GM03348 (cell line): Measurements from ENCODE around the gene ZNF710.
"Not testable (repeated sequence)": the region's sequence is repeated elsewhere in the genome, so short reads cannot be mapped to it uniquely, and the experiment has no call there.

Experiments
- DNase-seq: peaks from one replicate; pipeline ENCODE4 v3.0.0; 2012; ENCODE audit warnings: low spot score

Gene ZNF710

GRCh38 chr15:90062462-90062932 is 61.4 kb downstream of the ZNF710 start:
- DNase-seq, result no peak

- DNase-seq, result no peak
These were observed 62.0 kb downstream of the ZNF710 start for GRCh38 chr15:90062973-90063769.

DNA sequence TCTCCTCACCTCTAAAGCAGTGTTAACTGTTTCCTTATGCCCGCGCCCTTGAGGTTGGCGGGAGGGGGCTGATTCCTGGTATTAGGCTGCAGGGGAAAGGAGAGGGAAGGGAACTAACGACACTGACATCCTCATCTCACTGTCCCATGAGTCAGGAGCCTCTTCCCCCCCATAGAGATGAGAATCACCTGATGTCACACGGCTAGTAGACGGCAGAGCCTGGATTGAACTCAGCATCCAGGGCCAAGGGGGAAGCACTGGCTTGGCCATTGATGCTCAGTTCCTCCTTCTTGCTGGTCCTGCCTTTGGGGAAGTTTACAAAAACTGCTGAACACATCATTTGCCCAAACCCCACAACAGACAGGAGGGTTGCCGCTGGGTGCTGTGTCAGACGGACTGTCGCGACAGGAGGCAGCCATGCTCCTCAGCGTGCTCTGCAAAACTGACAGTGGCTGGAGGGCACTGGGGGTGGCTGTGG is 62.7 kb downstream of the ZNF710 start:
- no peak for DNase-seq

DNA sequence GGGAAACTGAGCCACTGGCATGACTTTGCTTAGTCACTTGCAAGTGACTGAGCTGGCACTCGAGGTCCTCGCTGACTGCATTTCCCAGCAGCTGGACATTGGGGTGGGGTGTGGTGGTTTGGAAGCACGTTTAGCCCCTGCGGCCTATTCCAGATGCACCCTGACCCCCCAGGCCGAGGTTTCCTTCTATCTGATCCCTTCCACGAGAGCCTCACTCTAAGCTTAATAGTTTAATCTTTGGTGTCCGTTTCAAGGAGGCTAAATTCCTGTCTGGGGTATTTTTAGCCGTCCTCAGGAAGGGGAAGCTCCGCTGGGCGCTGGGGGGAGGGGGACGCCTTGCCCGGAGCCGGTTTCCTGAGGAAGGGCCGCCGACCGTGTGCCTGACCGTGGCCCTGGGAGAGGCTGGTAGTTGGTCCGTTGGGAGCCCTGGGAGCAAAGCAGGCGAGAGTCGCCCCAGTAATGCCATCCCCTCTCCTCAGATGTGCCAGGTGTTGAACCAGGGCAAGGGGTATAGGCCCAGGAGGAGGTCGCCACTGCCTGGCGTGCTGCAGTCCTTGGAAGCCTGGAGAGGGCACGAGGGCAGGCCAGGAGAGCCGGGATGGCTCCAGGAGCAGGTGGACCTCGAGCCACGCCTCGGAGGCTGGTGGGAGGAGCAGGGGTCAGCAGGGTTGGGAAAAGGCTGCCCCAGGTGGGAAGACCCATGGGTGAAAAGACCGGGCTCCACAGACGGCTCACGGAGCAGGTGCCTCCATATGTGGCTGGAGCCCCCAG is 64.0 kb downstream of the ZNF710 start:
- no peak for DNase-seq

- no peak for DNase-seq
These were observed 64.5 kb downstream of the ZNF710 start for GRCh38 chr15:90065682-90066049.

DNA sequence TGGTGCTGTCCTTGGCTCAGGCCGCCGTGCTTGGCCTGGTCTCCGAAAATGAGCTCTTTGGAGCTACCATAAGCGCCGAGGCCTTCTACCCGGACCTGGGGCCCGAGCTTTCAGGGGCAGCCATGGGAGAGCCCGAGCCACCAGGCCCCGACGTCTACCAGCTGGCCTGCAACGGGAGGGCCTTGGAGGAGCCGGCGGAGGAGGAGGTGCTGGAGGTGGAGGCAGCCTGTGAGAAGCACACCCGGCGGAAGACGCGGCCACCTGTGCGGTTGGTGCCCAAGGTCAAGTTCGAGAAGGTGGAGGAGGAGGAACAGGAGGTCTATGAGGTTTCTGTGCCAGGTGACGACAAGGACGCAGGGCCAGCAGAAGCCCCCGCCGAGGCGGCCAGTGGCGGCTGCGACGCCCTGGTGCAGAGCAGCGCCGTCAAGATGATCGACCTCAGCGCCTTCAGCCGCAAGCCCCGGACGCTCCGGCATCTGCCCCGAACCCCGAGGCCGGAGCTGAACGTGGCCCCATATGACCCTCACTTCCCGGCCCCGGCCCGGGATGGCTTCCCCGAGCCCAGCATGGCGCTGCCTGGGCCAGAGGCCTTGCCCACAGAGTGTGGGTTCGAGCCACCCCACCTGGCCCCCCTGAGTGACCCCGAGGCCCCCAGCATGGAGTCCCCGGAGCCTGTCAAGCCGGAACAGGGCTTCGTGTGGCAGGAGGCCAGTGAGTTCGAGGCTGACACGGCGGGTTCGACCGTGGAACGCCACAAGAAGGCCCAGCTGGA is 66.2 kb downstream of the ZNF710 start:
- DNase-seq, result no peak

DNA sequence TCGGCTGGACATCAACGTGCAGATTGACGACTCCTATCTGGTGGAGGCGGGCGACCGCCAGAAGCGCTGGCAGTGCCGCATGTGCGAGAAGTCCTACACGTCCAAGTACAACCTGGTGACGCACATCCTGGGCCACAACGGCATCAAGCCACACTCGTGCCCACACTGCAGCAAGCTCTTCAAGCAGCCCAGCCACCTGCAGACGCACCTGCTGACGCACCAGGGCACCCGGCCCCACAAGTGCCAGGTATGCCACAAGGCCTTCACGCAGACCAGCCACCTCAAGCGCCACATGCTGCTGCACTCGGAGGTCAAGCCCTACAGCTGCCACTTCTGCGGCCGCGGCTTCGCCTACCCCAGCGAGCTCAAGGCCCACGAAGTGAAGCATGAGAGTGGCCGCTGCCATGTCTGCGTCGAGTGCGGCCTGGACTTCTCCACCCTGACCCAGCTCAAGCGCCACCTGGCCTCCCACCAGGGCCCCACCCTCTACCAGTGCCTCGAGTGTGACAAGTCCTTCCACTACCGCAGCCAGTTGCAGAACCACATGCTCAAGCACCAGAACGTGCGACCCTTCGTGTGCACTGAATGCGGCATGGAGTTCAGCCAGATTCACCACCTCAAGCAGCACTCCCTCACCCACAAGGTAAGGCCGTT is 67.0 kb downstream of the ZNF710 start:
- DNase-seq, result no peak

DNA sequence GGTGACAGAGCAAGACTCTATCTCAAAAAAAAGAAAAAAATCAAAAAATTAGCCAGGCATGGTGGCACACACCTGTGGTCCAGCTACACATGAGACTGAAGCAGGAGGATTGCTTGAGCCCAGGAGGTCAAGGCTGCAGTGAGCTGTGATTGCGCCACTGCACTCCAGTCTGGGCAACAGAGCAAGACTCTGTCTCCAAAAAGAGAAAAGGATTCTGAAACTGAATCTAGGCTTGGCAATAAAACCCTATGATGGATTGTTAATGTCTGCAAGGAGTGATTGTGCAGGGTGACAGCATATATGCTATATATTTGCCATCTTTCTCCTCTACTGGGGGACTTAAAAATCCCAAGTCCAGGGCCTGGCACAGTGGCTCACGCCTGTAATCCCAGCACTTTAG is 69.5 kb downstream of the ZNF710 start:
- DNase-seq, result not testable (repeated sequence)

GRCh38 chr15:90071220-90071807 is 70.2 kb downstream of the ZNF710 start:
- peak; percentile 88 for DNase-seq

DNA sequence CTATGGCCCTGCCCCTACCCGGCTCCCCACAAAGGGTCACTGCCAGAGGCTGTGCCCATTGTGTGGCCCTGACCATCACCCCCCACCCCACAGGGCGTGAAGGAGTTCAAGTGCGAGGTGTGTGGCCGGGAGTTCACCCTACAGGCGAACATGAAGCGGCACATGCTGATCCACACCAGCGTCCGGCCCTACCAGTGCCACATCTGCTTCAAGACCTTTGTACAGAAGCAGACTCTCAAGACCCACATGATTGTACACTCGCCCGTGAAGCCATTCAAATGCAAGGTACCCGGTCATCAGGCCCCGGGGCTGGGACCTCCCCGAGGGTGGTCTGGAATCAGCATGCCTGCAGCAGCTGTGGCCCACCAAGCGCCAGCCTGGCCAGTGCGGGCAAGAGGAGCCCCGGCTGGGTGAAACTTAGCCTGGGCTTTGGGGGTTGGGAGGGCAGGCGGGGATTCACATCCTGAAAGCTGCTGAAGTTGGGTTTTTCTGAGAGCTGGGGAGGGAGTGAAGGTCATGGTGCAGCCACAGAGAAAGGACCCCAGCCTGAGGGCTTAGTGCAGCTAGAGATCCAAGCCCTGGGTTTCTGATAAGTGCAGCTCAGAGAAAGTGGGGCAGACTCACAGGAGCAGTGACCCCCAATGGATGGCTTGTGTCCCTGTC is 72.0 kb downstream of the ZNF710 start:
- no peak for DNase-seq

DNA sequence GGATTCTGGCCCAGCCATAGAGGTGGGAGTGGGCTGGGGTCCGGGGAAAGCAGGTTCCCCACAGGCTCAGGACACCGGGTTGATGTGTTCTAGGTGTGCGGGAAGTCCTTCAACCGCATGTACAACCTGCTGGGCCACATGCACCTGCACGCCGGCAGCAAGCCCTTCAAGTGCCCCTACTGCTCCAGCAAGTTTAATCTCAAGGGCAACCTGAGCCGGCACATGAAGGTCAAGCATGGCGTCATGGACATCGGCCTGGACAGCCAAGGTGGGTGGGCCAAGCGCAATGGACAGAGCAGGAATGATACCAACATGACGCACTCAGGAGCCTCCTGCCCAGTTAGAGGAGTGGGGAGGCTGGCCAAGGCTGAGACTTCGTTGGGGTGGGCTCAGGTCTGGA is 72.9 kb downstream of the ZNF710 start:
- DNase-seq, result no peak

DNA sequence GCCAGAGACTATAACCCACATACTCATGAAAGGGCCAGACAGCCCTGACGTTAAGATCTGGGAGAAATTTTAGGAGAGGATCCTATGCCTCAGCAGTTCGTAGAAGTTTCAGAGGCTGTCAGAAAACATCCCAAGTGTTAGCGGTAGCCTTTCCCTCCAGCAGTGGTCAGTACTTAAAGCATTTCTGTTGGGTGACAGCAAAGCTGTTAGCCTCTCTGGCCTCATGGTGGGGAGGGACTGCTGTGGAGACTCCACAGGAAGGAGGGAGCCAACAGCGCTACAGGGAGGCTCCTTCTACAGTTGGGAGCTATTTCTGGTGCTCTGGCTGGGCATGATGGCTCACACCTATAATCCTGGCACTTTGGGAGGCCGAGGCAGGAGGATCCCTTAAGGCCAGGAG is 73.8 kb downstream of the ZNF710 start:
- DNase-seq, result no peak

GRCh38 chr15:90075420-90076289 is 74.5 kb downstream of the ZNF710 start:
- DNase-seq, result no peak

GRCh38 chr15:90076716-90077115 is 75.6 kb downstream of the ZNF710 start:
- DNase-seq, result no peak

- no peak for DNase-seq
These were observed 77.8 kb downstream of the ZNF710 start for GRCh38 chr15:90078965-90079364.

DNA sequence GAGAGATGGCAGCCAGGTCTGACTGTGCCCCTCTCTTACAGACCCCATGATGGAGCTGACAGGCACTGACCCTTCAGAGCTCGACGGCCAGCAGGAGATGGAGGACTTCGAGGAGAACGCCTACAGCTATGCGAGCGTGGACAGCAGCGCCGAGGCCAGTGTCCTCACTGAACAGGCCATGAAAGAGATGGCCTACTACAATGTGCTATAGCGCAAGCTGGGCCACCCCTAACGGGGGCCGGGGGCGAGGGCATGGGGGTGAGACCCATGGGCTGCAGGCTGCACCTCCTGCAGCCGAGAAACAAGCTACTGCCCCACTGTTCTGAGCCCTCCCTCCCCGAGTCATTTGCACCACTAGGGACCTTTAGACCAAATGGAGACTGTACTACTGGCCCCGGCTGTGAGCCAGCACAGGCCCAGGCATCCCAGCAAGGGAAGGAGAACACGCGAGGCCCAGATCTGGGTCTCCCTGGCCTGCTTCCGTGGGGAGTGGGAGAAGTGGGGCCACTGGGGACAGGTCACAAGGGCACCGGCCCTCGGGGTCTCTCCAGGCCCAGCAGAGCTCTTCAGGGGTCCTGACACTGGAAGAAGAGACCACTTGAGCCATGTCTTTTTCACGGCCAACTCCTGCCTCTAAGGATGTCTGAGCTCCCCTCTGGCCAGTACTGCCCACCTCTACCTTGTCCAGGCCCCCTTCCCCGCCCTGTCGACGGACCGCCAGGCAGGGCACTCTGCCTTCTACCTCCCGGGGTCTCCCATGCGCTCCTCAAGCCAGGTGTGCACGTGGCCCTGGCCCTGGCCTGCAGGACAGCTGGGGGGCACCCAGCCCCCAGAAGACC is 78.7 kb downstream of the ZNF710 start:
- DNase-seq, result no peak

DNA sequence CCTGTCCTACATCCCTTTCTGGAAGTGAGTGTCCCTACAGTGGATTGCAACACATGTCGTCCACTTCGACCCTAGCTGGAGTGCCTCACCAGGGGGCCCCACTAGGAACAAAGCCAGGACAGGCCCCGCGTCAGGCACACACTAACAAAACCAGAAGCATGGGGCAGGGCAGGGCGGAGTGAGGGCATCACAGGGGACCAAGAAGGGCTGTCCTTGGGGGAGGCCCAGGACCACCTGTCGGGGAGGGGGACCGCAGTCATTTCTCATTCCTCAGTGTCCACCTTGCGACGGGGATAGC is 79.3 kb downstream of the ZNF710 start:
- no peak for DNase-seq

- DNase-seq, result no peak
These were observed 79.8 kb downstream of the ZNF710 start for GRCh38 chr15:90080818-90081393.

DNA sequence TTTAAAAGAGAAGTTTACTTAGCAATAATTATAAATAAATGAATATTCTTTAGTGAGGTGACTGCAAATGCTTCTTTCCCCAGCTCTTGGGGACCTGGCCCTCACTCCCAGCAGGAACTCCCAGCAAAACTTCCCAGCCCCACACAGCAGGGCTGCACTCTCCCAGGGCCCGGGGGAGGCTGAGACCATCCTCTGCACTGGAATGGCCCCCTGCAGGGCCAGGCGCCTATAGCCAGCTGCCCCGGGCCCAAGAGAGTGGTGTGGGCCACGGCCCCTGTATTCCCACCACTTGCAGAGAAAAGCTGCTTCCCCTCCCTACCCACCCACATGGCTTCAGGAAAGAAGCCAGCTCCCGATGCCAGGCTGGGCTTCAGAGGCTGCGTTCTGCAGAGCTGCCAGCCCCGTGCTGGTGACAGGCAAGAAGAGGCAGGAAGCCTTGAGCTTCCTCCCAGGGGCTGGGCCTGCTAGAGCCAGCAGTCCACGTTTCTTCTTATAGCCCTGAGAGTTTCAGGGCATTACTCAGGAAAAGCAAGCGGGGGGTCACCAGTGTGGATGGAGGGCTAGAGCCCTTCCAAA is 81.1 kb downstream of the ZNF710 start:
- no peak for DNase-seq
